GM12801 (cell line): ENCODE results near the gene PLXNB3.

ENCODE experiments used
- TF ChIP-seq, protein P1 (sequence below): IDR thresholded peaks from one replicate; pipeline ENCODE4 v1.5.1; 2011; ENCODE audit warnings: control low read depth; ENCODE audit not compliant: insufficient read length; ENCODE audit errors: extremely low read depth

PLXNB3 gene

DNA sequence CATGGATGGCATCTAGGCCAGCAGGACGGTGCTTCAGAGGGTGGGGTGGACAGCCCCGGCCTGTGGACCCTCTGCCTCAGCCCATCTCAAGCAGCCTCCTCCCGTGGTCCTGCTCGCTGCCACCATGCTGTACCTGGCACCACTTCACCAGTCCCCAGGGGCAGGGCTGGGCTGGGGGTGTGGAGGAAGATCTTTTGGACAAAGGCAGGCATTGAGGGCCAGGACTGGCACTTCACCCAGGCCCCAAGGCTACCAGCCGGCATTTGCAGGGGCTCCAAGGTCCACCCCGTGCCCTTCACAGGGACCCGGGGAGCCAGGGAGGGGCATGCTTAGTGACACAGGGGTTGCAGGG lies 713 bp downstream of the PLXNB3 start:
- TF ChIP-seq, protein P1, sequence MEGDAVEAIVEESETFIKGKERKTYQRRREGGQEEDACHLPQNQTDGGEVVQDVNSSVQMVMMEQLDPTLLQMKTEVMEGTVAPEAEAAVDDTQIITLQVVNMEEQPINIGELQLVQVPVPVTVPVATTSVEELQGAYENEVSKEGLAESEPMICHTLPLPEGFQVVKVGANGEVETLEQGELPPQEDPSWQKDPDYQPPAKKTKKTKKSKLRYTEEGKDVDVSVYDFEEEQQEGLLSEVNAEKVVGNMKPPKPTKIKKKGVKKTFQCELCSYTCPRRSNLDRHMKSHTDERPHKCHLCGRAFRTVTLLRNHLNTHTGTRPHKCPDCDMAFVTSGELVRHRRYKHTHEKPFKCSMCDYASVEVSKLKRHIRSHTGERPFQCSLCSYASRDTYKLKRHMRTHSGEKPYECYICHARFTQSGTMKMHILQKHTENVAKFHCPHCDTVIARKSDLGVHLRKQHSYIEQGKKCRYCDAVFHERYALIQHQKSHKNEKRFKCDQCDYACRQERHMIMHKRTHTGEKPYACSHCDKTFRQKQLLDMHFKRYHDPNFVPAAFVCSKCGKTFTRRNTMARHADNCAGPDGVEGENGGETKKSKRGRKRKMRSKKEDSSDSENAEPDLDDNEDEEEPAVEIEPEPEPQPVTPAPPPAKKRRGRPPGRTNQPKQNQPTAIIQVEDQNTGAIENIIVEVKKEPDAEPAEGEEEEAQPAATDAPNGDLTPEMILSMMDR: no peak

DNA sequence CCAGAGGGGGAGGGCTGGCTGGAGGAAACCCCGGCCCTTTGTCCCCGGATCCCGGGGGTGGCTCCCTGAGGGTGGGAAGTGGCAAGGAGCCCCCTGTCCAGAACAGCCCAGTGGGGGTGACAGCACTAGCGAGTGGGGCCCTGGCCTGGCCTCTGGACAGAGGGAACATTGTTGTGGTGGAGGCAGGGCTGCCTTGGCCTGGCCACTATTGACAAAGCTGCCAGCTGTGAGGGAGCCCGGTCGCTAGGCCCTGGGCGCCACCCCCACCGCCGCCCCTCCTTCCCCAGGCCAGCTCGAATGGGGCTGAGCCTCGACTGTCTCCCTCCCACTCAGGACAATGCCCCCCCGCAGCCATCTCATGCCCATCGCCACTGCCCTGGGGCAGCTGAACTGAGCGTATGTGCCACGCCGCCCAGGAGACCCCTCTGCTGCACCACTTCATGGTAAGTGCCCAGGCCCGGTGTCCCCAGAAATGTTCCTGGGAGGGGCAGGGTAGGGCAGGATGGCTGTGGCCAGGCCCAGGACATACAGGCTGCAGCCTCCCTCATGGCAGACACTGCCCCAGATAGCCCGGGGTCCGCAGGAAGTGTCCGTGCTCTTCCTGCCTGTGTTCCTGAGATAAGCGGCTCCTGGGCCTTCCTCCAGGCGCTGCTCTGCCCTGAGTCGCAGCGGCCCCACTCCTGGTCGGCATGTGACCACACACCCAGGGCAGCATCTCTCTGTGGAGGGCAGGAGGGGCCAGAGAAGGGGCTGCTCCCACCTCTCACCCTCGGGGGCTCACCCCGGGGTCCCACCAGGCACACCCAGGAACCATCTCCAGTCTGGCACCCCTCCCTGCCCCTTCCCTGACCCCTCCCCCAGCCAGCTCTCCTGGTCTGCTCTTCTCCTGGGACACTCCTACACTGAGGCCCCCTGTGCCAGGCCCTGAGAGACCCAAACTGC lies 1.4 kb downstream of the PLXNB3 start:
- TF ChIP-seq, protein P1: no peak

GRCh38 chrX:153766098-153766817 lies 2.2 kb downstream of the PLXNB3 start:
- TF ChIP-seq, protein P1: no peak

- TF ChIP-seq, protein P1: no peak
These were observed 3.0 kb downstream of the PLXNB3 start for GRCh38 chrX:153766871-153767673.

GRCh38 chrX:153767674-153768055 lies 3.6 kb downstream of the PLXNB3 start:
- TF ChIP-seq, protein P1: no peak

DNA sequence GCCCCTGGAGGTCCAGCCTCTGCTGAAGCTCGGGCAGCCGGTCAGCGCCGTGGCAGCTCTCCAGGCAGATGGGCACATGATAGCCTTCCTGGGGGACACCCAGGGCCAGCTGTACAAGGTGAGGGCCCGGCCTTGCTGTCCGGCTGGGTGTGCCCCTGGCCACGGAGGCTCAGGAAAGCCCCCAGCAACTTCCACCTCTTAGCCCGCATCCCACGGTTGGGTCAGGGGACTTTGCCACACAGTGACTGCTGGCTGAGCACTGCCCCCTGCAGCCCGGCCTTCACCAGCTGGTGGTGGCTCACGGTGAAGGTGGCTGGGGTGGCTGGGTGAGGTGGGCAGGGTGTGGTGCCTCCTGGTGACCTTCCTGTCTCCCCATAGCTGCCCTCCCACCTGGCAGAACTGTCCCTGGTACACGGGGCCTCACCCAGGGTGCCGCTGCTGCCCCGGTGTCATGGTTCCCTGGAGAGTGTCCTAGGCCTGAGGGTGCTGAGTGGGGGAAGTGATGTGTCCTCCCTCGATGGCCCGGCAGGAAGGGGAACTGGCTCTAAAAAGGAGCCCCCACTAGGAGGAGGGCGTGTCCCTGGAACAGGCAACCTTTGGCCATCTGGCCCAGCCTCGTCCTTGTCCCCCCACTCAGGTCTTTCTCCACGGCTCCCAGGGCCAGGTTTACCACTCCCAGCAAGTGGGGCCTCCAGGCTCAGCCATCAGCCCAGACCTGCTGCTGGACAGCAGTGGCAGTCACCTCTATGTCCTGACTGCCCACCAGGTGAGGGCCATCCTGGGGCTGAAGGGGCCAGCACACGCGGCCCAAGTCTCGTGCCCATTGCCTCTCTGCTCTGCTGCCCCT lies 4.5 kb downstream of the PLXNB3 start:
- TF ChIP-seq, protein P1: no peak
